K562 (cell line): Measurements from ENCODE around the gene PLEKHG3. TPM values are rescaled to one million over a fixed set of nuclear protein-coding genes. Genes with fewer than 3 reads are reported as not detected.

Experiments used
- ATAC-seq: fragments of 200-7000 bp; cut with Tn5 transposase; 3 replicates; pipeline ENCODE4 v1.9.1; 2020; ENCODE audit warnings: moderate library complexity
- BruUV-seq: library from RNA; stranded (reverse); fragments of 400-500 nt; replicated peaks from 2 replicates; lab custom pipeline; 2021; lab: Mats Ljungman, UMichigan
- CTCF ChIA-PET: fragments of 300-600 bp; formaldehyde crosslinking; extraction: SDS; loops from one replicate; lab custom pipeline; 2021; ENCODE audit warnings: low intra/inter-chr PET ratio; lab: Yijun Ruan, JAX
- POLR2A ChIA-PET: fragments of 300-600, 350-650 bp; sonication (Branson Sonifier 250); formaldehyde crosslinking; extraction: SDS; loops from one replicate; lab custom pipeline; 2021; ENCODE audit warnings: antibody characterized with exemption, inconsistent platforms; lab: Yijun Ruan, JAX
- DNase-seq, 4 experiments: peaks; one replicate each; pipeline versions ENCODE4 v3.0.0 to v3.0.0-alpha.2; 2011 to 2018; ENCODE audit warnings: low spot score in 3 of 4, mixed read lengths in 3 of 4; ENCODE audit errors: extremely low read depth in 1 of 4
- FAIRE-seq: peaks from 2 replicates; lab custom pipeline; 2011; peaks lifted over from hg19 to GRCh38; lab: Jason Lieb, UNC
- H2AFZ ChIP-seq: 2 replicates; pipeline ENCODE4 v1.6.0; 2011; ENCODE audit warnings: low read depth, low read length, control low read depth, inconsistent platforms
- H3K27ac ChIP-seq: fragments of 200-600 bp; 3 replicates; pipeline ENCODE4 v1.8.0; 2011; ENCODE audit warnings: low read depth, mild to moderate bottlenecking, control low read depth, inconsistent platforms, low read length, moderate library complexity, mixed read lengths; ENCODE audit errors: extremely low read depth
- H3K27me3 ChIP-seq, 2 experiments: fragments of 300-600 bp in 1 of 2; 2 replicates in 1 of 2; 3 replicates in 1 of 2; pipeline versions ENCODE4 v1.6.0 to v1.8.0; 2011; ENCODE audit warnings: inconsistent platforms in 2 of 2, low read length in 2 of 2, mild to moderate bottlenecking in 1 of 2, mixed read lengths in 1 of 2, moderate library complexity in 1 of 2; ENCODE audit not compliant: control insufficient read depth in 2 of 2, insufficient read depth in 2 of 2
- H3K36me3 ChIP-seq: fragments of 300-600 bp; 3 replicates; pipeline ENCODE4 v1.8.0; 2011; ENCODE audit warnings: mild to moderate bottlenecking, low read length, inconsistent platforms; ENCODE audit not compliant: control insufficient read depth, insufficient read depth
- H3K4me1 ChIP-seq, 2 experiments: fragments of 200-600 bp in 1 of 2; replicated peaks in 1 of 2; 2 replicates in 1 of 2; 3 replicates in 1 of 2; pipeline versions ENCODE4 v1.5.1 to v1.8.0; 2011; ENCODE audit warnings: inconsistent platforms in 2 of 2, low read length in 2 of 2, mild to moderate bottlenecking in 1 of 2, mixed read lengths in 1 of 2, moderate library complexity in 1 of 2; ENCODE audit not compliant: control insufficient read depth in 2 of 2, insufficient read depth in 2 of 2
- H3K4me2 ChIP-seq: 2 replicates; pipeline ENCODE4 v1.6.1; 2011; ENCODE audit warnings: low read length, control low read depth, inconsistent platforms, mixed read lengths; ENCODE audit not compliant: insufficient read depth
- H3K4me3 ChIP-seq: fragments of 200-600 bp; sonication (generic), shearing (Covaris generic); 2 replicates; pipeline ENCODE4 v1.5.1; 2016; ENCODE audit warnings: control low read depth, inconsistent platforms
- H3K79me2 ChIP-seq: fragments of 200-600 bp; 3 replicates; pipeline ENCODE4 v1.8.0; 2011; ENCODE audit warnings: low read length, inconsistent platforms; ENCODE audit not compliant: control insufficient read depth, insufficient read depth
- H3K9ac ChIP-seq, 2 experiments: 2 replicates each; pipeline versions ENCODE4 v1.6.0 to v1.6.1; 2011; ENCODE audit warnings: low read depth in 2 of 2, low read length in 2 of 2, control low read depth in 1 of 2, inconsistent platforms in 1 of 2, mild to moderate bottlenecking in 1 of 2, mixed read lengths in 1 of 2; ENCODE audit not compliant: insufficient read depth in 1 of 2
- H3K9me1 ChIP-seq: one replicate; pipeline ENCODE4 v1.6.0; 2011; ENCODE audit warnings: inconsistent platforms, mild to moderate bottlenecking, low read length, moderate library complexity; ENCODE audit not compliant: control insufficient read depth, insufficient read depth
- H3K9me3 ChIP-seq: replicated peaks from 2 replicates; pipeline ENCODE4 v1.5.1; 2011; ENCODE audit warnings: low read depth, low read length, inconsistent platforms; ENCODE audit not compliant: control insufficient read depth, insufficient read depth
- H4K20me1 ChIP-seq: replicated peaks from 2 replicates; pipeline ENCODE4 v1.6.1; 2011; ENCODE audit warnings: low read length, inconsistent platforms, mixed read lengths; ENCODE audit not compliant: control insufficient read depth, insufficient read depth
- ARID1B ChIP-seq: fragments of 450-650 bp; IDR thresholded peaks from 2 replicates; pipeline ENCODE4 v1.6.1; 2016; ENCODE audit warnings: antibody characterized with exemption, mild to moderate bottlenecking, inconsistent platforms
- CBX1 ChIP-seq: sonication (generic); IDR thresholded peaks from 2 replicates; pipeline ENCODE4 v1.6.1; 2016; ENCODE audit warnings: antibody characterized with exemption, low read depth, mild to moderate bottlenecking
- EP300 ChIP-seq: IDR thresholded peaks from 2 replicates; pipeline ENCODE4 v1.6.1; 2012; ENCODE audit warnings: low read length, improper control_type of control experiment
- GTF2E2 ChIP-seq: fragments of 200-800 bp; sonication (Bioruptor generic); IDR thresholded peaks from 2 replicates; pipeline ENCODE4 v1.6.1; 2016; ENCODE audit warnings: missing genetic modification characterization, missing compliant biosample characterization
- HEY1 ChIP-seq: fragments of 250-450 bp; sonication (Bioruptor Pico); IDR thresholded peaks from 2 replicates; pipeline ENCODE4 v1.5.0; 2020; ENCODE audit warnings: mild to moderate bottlenecking, moderate library complexity, borderline replicate concordance
- HMGN3 ChIP-seq: IDR thresholded peaks from 2 replicates; pipeline ENCODE4 v1.6.1; 2011; ENCODE audit warnings: borderline replicate concordance, low read depth, mild to moderate bottlenecking, mixed read lengths, low read length; ENCODE audit not compliant: insufficient read length; ENCODE audit errors: extremely low read depth
- JUNB ChIP-seq: fragments of 450-650 bp; formaldehyde crosslinking; conservative IDR thresholded peaks from 2 replicates; pipeline ENCODE4 v1.4.0; 2020; ENCODE audit warnings: mild to moderate bottlenecking
- MGA ChIP-seq: fragments of 450-650 bp; IDR thresholded peaks from 2 replicates; pipeline ENCODE4 v1.6.1; 2016; ENCODE audit warnings: mild to moderate bottlenecking, moderate library complexity
- NRF1 ChIP-seq, 2 experiments: fragments of 450-650 bp; IDR thresholded peaks in 1 of 2; conservative IDR thresholded peaks in 1 of 2; 2 replicates each; pipeline ENCODE4 v1.6.1; 2014; ENCODE audit warnings: mild to moderate bottlenecking in 2 of 2
- ZBTB8A ChIP-seq: fragments of 450-650 bp; IDR thresholded peaks from 2 replicates; pipeline ENCODE4 v1.6.1; 2018; ENCODE audit warnings: mild to moderate bottlenecking, moderate library complexity; ENCODE audit not compliant: partially characterized antibody
- ZNF175 ChIP-seq: fragments of 200-800 bp; sonication (Bioruptor generic); IDR thresholded peaks from 2 replicates; pipeline ENCODE4 v1.6.1; 2016; ENCODE audit warnings: low read depth, mild to moderate bottlenecking, missing genetic modification characterization, missing compliant biosample characterization
- ZZZ3 ChIP-seq: fragments of 450-650 bp; IDR thresholded peaks from 2 replicates; pipeline ENCODE4 v1.6.1; 2016; ENCODE audit warnings: antibody characterized with exemption, mild to moderate bottlenecking, moderate library complexity
- WGBS: fragments of 100-300 bp; shearing (Covaris generic); methylation state at CpG from one replicate; pipeline ENCODE4 v1.1.6; 2016; ENCODE audit warnings: low coverage, mixed read lengths; ENCODE audit not compliant: insufficient coverage; ENCODE audit errors: missing lambda C conversion rate; 5-methylcytosine and 5-hydroxymethylcytosine counted together
- in situ Hi-C: fragments of 300-500 bp; cut with MboI; formaldehyde crosslinking; loops from 4 replicates; pipeline ENCODE4 v1.15.0; 2018; ENCODE audit warnings: inconsistent platforms, mixed read lengths
- intact Hi-C: fragments of 100-400 bp; cut with micrococcal nuclease; formaldehyde crosslinking; loops from 2 replicates; pipeline ENCODE4 v1.14.2; 2022
- polyA plus RNA-seq, 8 experiments: library from polyadenylated mRNA; depleted of rRNA in 4 of 8; stranded (reverse) in 5 of 8; unstranded in 3 of 8; fragments of >200 nt; fragmentation: Nextera tagmentation in 2 of 8; fragmentation: Illumina TruSeq in 1 of 8; extraction: Ambion mirVana in 2 of 8; extraction: Trizol in 1 of 8; gene quantifications; 2 replicates each; pipeline versions ENCODE4 v1.2.1 to v1.2.3, GENCODE V29; 2011 to 2014; ENCODE audit warnings: inconsistent platforms in 1 of 8, missing spikeins in 1 of 8
- total RNA-seq, 7 experiments: library from RNA; depleted of rRNA in 6 of 7; stranded (reverse); fragments of >200 nt in 6 of 7; fragmentation: Illumina TruSeq in 2 of 7; extraction: Trizol in 2 of 7; gene quantifications; 2 replicates each; pipeline versions ENCODE4 v1.2.1 to v1.2.3, GENCODE V29; 2011 to 2021; ENCODE audit warnings: low replicate concordance in 1 of 7

PLEKHG3 gene
- total and polyA plus RNA-seq, 9 of the 15 experiments (the other 6 are each of a cell fraction or from before 2014, with no cell fraction given), result 0.04 to 0.16 TPM; not detected in 7

- FAIRE-seq (no peak), DNase-seq (no peak), ATAC-seq (no peak)
- Histone ChIP-seq H3K36me3 (no peaks in the 10 kb centered on the region), H3K27me3 (peaks cover 3 to 37% of the 10 kb centered on the region in 2 experiments; a peak in 4 of 5 replicates), H4K20me1 (no peaks in the 10 kb centered on the region), H3K4me1 (no peaks in the 10 kb centered on the region), H3K79me2 (no peaks in the 10 kb centered on the region), H3K4me2 (no peak overlapping the region), H3K9me3 (no peaks in the 10 kb centered on the region), H2AFZ (no peak overlapping the region), H3K9me1 (no peaks in the 10 kb centered on the region), H3K27ac (no peak overlapping the region), H3K9ac (no peak overlapping the region), H3K4me3 (no peak overlapping the region)
- intact Hi-C loops, result no loop called here
- 0% methylated on average over 2 of the region's 2 CpGs for WGBS
- CTCF ChIA-PET, result no interaction called here
- in situ Hi-C loops, result no loop called here
- BruUV-seq, result no TSS peak
- POLR2A ChIA-PET, result no interaction called here
- TF ChIP-seq GTF2E2 (no peak), ZNF175 (CRISPR knock-in tag) (no peak), EP300 (no peak), ZBTB8A (no peak), HMGN3 (no peak), HEY1 (CRISPR knock-in tag) (no peak), CBX1 (no peak), ARID1B (no peak), MGA (no peak), NRF1 (conservative IDR thresholded peaks at IDR 0.05 in 1 of 2, IDR thresholded peaks at IDR 0.05 in 1 of 2) (no peak), ZZZ3 (no peak), JUNB (CRISPR knock-in tag) (no peak)
Measured at GRCh38 chr14:64688031-64688430, 16.2 kb upstream of the PLEKHG3 start.
